IPS DF 6.9 (cell line): ENCODE data around the gene SH3D21.
A peak's percentile ranks its signal among the peaks of the same experiment; 100 is the strongest.

ENCODE experiments used
- DNase-seq: peaks from one replicate; pipeline ENCODE4 v3.0.0-alpha.2; 2013; ENCODE audit warnings: low read depth, low spot score
- H3K27ac ChIP-seq: one replicate; pipeline ENCODE4 v1.5.1; 2013; ENCODE audit warnings: low read length, control low read depth
- H3K27me3 ChIP-seq: 2 replicates; pipeline ENCODE4 v1.6.1; 2013; ENCODE audit warnings: mild to moderate bottlenecking, low read length; ENCODE audit not compliant: control insufficient read depth, insufficient read depth
- H3K36me3 ChIP-seq: 2 replicates; pipeline ENCODE4 v1.6.1; 2013; ENCODE audit warnings: low read length; ENCODE audit not compliant: control insufficient read depth, insufficient read depth
- H3K4me1 ChIP-seq: 2 replicates; pipeline ENCODE4 v1.6.1; 2013; ENCODE audit warnings: low read length; ENCODE audit not compliant: control insufficient read depth, insufficient read depth
- H3K4me3 ChIP-seq: 2 replicates; pipeline ENCODE4 v1.5.1; 2013; ENCODE audit warnings: mild to moderate bottlenecking, low read length
- H3K9me3 ChIP-seq: 2 replicates; pipeline ENCODE4 v1.6.1; 2013; ENCODE audit warnings: low read length, inconsistent platforms; ENCODE audit not compliant: control insufficient read depth, insufficient read depth
- WGBS: extraction: QIAGEN DNeasy Blood & Tissue Kit; methylation state at CpG from one replicate; pipeline ENCODE4 v1.1.7; 2013; ENCODE audit warnings: mixed read lengths, missing lambda C conversion rate; ENCODE audit not compliant: insufficient read length, insufficient coverage; 5-methylcytosine and 5-hydroxymethylcytosine counted together

Gene SH3D21

DNA sequence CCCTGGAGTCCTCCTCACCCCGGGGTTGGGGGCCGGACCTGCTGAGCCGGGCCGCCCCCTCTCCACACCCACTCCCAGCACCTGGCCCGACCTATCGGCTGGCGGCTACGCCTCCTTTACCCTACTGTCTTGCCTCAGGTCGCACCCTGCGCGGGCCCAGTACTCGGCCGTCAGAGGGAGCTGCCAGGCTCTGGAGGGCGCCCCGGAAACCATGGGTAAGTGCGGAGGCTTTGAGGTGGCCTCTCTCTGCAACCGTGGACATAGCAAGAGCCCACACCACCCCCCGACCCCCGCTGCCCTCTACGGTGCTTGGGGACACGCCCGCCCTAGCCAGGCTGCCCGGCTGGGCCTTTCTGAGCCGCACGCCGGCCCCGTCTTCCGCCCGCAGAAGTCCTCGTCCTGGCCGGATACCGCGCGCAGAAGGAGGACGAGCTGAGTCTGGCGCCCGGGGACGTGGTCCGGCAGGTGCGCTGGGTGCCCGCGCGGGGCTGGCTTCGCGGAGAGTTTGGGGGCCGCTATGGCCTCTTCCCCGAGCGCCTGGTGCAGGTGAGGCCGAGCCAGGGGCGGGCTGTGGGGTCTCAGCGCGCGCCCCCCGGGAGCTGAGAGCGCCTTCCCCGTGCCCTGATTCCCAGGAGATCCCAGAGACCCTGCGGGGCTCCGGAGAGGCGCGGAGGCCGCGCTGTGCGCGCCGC lies at the start of gene SH3D21:
SH3D21 (plus strand) TSS at position 159 of the 692 bp plus-strand sequence; CDS start at position 212, 53 bp downstream.
- H3K4me1 ChIP-seq = peaks cover 2% of the 10 kb centered on the region; the same call in 1 of the 2 replicates
- peak within 1 kb of the TSS; percentile 51; the same call in 1 of the 2 replicates for H3K4me3 ChIP-seq
- no CpG with 5 or more reads among the region's 65 CpGs for WGBS
- no peaks in the 10 kb centered on the region for H3K27me3 ChIP-seq
- no peak for DNase-seq
- H3K36me3 ChIP-seq = peaks cover 16% of the 10 kb centered on the region; the same call in 1 of the 2 replicates
- H3K27ac ChIP-seq = no peak within 1 kb of the TSS
- no peaks in the 10 kb centered on the region for H3K9me3 ChIP-seq

DNA sequence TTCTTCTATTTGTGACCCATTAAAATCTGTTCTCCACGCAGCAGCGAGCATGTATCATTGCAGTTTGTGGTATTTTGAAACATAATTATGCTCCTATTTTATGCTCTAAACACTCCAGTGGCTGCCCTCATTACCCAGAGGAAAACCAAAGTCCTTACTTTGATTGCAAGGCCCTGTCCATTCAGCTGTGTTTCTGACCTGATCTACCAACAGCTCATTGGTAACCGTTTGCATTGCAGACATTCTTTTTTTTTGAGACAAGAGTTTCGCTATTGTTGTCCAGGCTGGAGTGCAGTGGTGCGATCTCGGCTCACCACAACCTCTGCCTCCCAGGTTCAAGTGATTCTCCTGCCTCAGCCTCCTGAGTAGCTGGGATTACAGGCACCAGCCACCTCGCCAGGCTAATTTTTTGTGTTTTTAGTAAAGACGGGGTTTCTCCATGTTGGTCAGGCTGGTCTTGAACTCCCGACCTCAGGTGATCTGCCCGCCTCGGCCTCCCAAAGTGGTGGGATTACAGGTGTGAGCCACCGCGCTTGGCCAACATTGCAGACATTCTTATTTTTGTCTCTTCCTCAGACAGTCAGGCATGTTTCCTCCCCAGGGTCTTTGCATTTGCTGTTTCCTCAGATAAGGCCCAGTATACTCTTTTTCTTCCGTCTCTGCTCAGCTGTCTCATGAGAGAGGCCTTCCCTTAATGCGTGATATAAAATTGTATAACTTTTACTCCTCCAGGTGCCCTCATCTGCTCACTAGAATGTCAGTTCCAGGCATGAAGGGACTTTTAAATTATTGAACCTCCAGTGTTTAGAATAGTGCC lies 49.4 kb upstream of the SH3D21 start:
- no peak for DNase-seq
- H3K4me1 ChIP-seq = no peaks in the 10 kb centered on the region
- no peaks in the 10 kb centered on the region for H3K9me3 ChIP-seq
- no peak overlapping the region for H3K4me3 ChIP-seq
- H3K27me3 ChIP-seq = no peaks in the 10 kb centered on the region
- WGBS = no CpG with 5 or more reads among the region's 15 CpGs
- H3K27ac ChIP-seq = no peak overlapping the region
- H3K36me3 ChIP-seq = no peaks in the 10 kb centered on the region

DNA sequence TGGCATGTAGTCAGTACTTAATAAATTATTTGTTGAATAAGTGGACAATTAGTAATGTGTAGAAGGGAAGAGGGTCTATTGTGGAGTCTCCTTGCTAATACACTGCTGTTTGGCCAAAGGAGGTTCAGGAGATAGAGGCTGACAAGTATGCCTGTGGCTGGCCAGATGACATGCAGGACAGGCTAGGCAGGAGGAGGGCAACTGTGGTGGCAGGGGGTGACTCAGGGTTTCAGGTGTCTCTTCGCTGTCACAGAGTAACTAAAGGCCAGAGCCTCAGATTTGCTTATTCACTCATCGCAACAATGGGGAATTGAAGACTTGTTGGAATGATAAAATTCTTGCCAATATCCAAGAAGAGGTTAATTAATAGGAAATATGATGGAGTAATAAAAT lies 48.8 kb upstream of the SH3D21 start:
- no CpG with 5 or more reads among the region's 2 CpGs for WGBS
- no peaks in the 10 kb centered on the region for H3K4me1 ChIP-seq
- no peaks in the 10 kb centered on the region for H3K9me3 ChIP-seq

DNA sequence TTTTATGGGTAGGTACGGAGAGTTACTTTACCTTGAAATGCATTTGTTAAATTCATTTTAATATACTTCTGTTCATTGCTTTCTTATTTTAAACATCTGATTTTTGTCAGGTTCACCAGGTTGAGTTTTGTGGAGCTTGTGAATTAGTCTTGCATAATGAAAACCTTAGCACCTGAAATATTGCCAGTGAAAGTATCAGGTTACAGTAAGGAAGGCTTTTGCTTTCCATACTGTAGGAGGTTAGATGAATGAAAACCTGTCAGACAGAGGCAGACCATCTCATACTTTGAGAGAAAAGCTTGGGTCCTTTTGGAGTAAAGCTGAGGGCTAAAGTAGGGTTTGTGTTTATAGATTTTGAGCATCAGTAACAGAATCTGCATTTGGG lies 47.2 kb upstream of the SH3D21 start:
- Histone ChIP-seq H3K4me1 (no peaks in the 10 kb centered on the region), H3K27ac (no peak overlapping the region), H3K9me3 (no peaks in the 10 kb centered on the region), H3K36me3 (peaks cover 3% of the 10 kb centered on the region; the same call in 1 of the 2 replicates), H3K27me3 (no peaks in the 10 kb centered on the region), H3K4me3 (no peak overlapping the region)
- DNase-seq = no peak
- WGBS = no CpG with 5 or more reads among the region's 1 CpG

More for the DNA sequence above, 48.8 kb upstream of the SH3D21 start:
- Histone ChIP-seq H3K27ac (no peak overlapping the region), H3K36me3 (no peaks in the 10 kb centered on the region), H3K27me3 (no peaks in the 10 kb centered on the region), H3K4me3 (no peak overlapping the region)
- no peak for DNase-seq

DNA sequence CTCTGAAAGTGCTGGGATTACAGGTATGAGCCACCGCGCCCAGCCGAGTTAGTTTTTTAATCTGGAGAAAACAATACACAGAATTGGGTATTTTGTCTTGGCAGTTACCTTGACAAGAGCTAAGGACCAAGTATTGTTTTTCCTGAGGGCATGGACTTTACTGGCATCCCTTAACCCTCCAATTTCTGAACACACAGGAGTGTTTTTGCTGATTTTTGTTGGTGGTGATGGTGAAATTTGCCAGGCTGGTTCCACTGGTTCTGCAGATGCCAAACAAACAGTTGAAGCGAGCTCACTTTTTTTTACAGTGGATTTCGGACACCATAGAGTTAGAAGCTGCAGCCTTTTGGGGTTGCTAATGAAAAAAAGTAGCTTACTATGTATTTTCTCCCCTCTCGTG lies 37.2 kb upstream of the SH3D21 start:
- Histone ChIP-seq H3K36me3 (peaks cover 3% of the 10 kb centered on the region; the same call in 1 of the 2 replicates), H3K27ac (no peak overlapping the region), H3K4me3 (no peak overlapping the region), H3K27me3 (no peaks in the 10 kb centered on the region), H3K4me1 (no peaks in the 10 kb centered on the region), H3K9me3 (no peaks in the 10 kb centered on the region)
- no CpG with 5 or more reads among the region's 6 CpGs for WGBS
- DNase-seq = no peak

DNA sequence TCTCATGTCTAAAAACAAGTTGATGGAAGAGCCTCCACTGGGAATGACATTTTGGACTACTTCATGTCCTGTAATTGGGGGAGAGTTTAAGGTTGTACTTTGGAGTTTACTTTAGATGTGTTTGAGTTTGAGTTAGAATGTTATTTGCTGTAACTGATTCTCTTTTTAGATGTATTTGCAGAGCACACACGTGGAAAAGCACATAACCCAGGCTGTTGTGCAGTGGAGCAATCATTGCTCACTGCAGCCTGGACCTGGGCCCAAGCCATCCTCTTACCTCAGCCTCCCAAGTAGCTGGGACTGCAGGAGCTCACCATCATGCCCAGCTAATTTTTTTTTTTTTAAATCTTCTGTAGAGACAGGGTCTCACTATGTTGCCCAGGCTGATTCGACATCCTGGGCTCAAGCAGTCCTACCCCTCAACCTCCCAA lies 36.7 kb upstream of the SH3D21 start:
- Histone ChIP-seq H3K4me3 (no peak overlapping the region), H3K4me1 (no peaks in the 10 kb centered on the region), H3K36me3 (peaks cover 3% of the 10 kb centered on the region; the same call in 1 of the 2 replicates), H3K27me3 (no peaks in the 10 kb centered on the region), H3K27ac (no peak overlapping the region), H3K9me3 (no peaks in the 10 kb centered on the region)
- no peak for DNase-seq
- WGBS = no CpG with 5 or more reads among the region's 2 CpGs

DNA sequence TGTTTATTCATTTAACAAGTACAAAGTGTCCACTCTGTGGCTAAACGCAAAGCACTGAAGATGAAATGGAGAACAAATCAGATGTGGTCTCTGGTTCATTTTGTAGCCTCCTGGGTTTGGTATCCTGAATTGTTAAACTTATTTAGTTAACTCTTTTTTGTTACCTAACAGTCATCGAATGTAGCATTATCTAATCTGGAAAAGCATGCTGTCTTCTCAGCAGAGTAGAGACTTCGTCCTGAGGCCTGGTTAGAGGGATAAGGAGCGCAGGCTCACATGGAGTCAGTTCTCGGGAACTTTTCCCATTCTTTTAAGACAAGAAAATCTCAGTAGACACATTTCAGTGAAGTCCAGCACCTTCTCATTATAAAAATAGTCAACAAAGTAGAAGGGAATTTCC lies 33.1 kb upstream of the SH3D21 start:
- no peaks in the 10 kb centered on the region for H3K27me3 ChIP-seq
- no peak overlapping the region for H3K4me3 ChIP-seq
- no peak overlapping the region for H3K27ac ChIP-seq
- no peaks in the 10 kb centered on the region for H3K9me3 ChIP-seq
- peaks cover 3% of the 10 kb centered on the region; the same call in 1 of the 2 replicates for H3K36me3 ChIP-seq
- H3K4me1 ChIP-seq = no peaks in the 10 kb centered on the region
- no CpG with 5 or more reads among the region's 5 CpGs for WGBS
- DNase-seq = no peak

DNA sequence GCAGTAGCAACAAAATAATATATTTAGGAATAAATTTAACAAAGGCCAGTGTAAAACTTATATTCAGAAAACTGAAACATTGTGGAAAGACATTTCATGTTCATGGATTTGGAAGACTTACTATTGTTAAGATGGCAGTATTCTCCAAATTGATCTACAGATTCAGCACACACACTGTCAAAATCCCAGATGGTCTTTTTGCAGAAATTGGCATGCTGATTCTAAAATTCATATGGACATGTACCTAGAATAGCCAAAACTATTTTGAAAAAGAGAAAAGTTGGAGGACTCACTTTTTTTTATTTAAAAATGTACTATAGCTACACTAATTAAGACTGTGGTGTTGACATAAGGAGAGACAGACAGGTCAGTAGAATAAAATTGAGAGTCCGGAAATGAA lies 32.0 kb upstream of the SH3D21 start:
- Histone ChIP-seq H3K36me3 (peaks cover 3% of the 10 kb centered on the region; the same call in 1 of the 2 replicates), H3K27ac (no peak overlapping the region), H3K27me3 (no peaks in the 10 kb centered on the region), H3K9me3 (no peaks in the 10 kb centered on the region), H3K4me1 (no peaks in the 10 kb centered on the region), H3K4me3 (no peak overlapping the region)
- no CpG with 5 or more reads among the region's 1 CpG for WGBS
- no peak for DNase-seq

DNA sequence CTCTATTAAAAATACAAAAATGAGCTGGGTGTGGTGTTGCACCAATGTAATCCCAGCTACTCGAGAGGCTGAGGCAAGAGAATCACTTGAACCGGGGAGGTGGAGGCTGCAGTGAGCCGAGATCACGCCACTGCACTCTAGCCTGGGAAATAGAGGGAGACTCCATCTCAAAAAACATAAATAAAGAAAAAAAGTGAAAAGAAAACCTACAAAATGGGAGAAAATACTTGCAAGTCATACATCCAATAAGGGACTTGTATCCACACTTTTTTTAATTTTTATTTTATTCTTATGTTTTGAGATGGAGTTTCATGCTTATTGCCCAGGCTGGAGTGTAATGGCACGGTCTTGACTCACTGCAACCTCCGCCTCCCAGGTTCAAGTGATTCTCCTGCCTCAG lies 29.5 kb upstream of the SH3D21 start:
- H3K9me3 ChIP-seq = no peaks in the 10 kb centered on the region
- no peaks in the 10 kb centered on the region for H3K4me1 ChIP-seq
- no peaks in the 10 kb centered on the region for H3K36me3 ChIP-seq
- H3K4me3 ChIP-seq = no peak overlapping the region
- no peak for DNase-seq
- no CpG with 5 or more reads among the region's 6 CpGs for WGBS
- no peaks in the 10 kb centered on the region for H3K27me3 ChIP-seq
- no peak overlapping the region for H3K27ac ChIP-seq

DNA sequence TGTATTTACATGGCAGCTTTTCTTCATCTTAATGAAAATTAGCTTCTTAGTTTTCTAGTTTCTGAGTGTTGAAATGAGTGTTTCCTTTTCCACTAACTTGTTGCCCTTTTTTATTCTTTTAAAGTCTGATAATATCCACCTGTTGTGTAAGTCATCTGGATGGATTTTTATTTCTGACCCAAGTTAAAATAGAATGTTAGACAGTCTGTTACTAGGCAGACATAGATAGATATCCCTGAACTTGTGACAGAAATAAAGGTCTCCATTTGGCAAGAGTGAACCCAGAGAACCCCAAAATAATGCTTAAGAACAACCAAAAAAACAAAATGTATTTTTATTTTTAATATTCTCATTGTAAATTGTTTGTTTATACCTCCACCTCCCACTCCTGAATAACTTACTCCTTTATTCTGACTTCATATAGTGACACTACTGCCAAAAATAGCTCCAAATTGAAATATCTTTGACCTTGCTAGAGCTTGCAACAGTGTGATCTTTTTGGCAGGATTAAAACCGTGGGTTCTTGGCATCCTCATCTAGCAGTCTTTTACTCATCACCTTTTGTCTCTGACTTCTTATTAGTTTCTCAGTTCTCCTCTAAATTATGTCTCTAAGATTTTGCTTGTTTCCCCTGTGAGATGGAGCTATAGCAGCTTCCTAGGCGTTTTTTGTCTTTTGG lies 26.9 kb upstream of the SH3D21 start:
- no CpG with 5 or more reads among the region's 2 CpGs for WGBS
- no peaks in the 10 kb centered on the region for H3K4me1 ChIP-seq

More for the DNA sequence above, 26.9 kb upstream of the SH3D21 start:
- no peak overlapping the region for H3K4me3 ChIP-seq
- H3K27ac ChIP-seq = no peak overlapping the region
- H3K9me3 ChIP-seq = no peaks in the 10 kb centered on the region
- H3K36me3 ChIP-seq = peaks cover 4% of the 10 kb centered on the region; the same call in 1 of the 2 replicates
- no peaks in the 10 kb centered on the region for H3K27me3 ChIP-seq
- no peak for DNase-seq
